Heart left ventricle (tissue), 16 donors: ENCODE measurements around the gene B4GALT5. TPM values are rescaled to one million over a fixed set of nuclear protein-coding genes. Genes with fewer than 3 reads are reported as not detected.

ENCODE experiments used
- ATAC-seq, 4 donors: fragments of 200-7000 bp; cut with Tn5 transposase; one replicate each; pipeline ENCODE4 v1.9.1; 2020 to 2022; ENCODE audit warnings: moderate library complexity in 4 of 4, mild to moderate bottlenecking in 3 of 4, moderate number of reproducible peaks in 1 of 4
- DNase-seq, 5 donors: peaks; one replicate each; pipeline ENCODE4 v3.0.0-alpha.2; 2020
- H3K27ac ChIP-seq, 12 donors: fragments of 200-600 bp; sonication (generic) in 4 of 12; one replicate each; pipeline versions ENCODE4 v1.5.0 to v1.8.0; 2016 to 2022; ENCODE audit warnings: mild to moderate bottlenecking in 2 of 12
- H3K27me3 ChIP-seq, 9 donors: fragments of 200-600 bp; sonication (generic) in 2 of 9; one replicate each; pipeline versions ENCODE4 v1.5.1 to v1.8.0; 2016 to 2022; ENCODE audit warnings: mild to moderate bottlenecking in 3 of 9
- H3K36me3 ChIP-seq, 9 donors: fragments of 200-600 bp; sonication (generic) in 2 of 9; one replicate each; pipeline versions ENCODE4 v1.5.0 to v1.8.0; 2018 to 2022; ENCODE audit warnings: mild to moderate bottlenecking in 2 of 9
- H3K4me1 ChIP-seq, 12 donors: fragments of 200-600 bp; sonication (generic) in 4 of 12; one replicate each; pipeline versions ENCODE4 v1.5.0 to v1.8.0; 2016 to 2022; ENCODE audit warnings: mild to moderate bottlenecking in 3 of 12
- H3K4me3 ChIP-seq, 12 donors: fragments of 200-600 bp; sonication (generic) in 4 of 12; one replicate each; pipeline versions ENCODE4 v1.5.0 to v1.8.0; 2017 to 2022; ENCODE audit warnings: mild to moderate bottlenecking in 9 of 12, moderate library complexity in 4 of 12
- H3K9me3 ChIP-seq, 12 donors: fragments of 200-600 bp; sonication (generic) in 4 of 12; one replicate each; pipeline versions ENCODE4 v1.5.0 to v1.8.0; 2016 to 2022; ENCODE audit warnings: mild to moderate bottlenecking in 1 of 12
- POLR2A ChIP-seq, 2 donors: fragments of 450-650 bp; IDR thresholded peaks; one replicate each; pipeline ENCODE4 v1.6.1; 2017; ENCODE audit warnings: antibody characterized with exemption in 2 of 2, mild to moderate bottlenecking in 2 of 2, moderate library complexity in 2 of 2
- WGBS, 4 donors: extraction: QIAGEN DNeasy Blood & Tissue Kit in 2 of 4; methylation state at CpG; one replicate each; pipeline versions ENCODE4 v1.1.5 to v1.1.7; 2013 to 2018; 5-methylcytosine and 5-hydroxymethylcytosine counted together
- intact Hi-C, 10 donors: fragments of 100-400 bp; cut with DNase I; formaldehyde crosslinking; loops; one replicate each; pipeline versions ENCODE4 v1.11.1 to v1.14.2; 2022
- polyA plus RNA-seq, 2 donors: library from polyadenylated mRNA; stranded (reverse); fragments of 200-250 nt; gene quantifications; one replicate each; pipeline ENCODE4 v1.2.3, GENCODE V29; 2013
- total RNA-seq, 9 donors: library from RNA; depleted of rRNA in 2 of 9; stranded (reverse); fragments of >200 nt in 2 of 9; fragmentation: NEBNext Ultra II Directional in 3 of 9; extraction: Animal tissue kit (Norgen Biotek cat#: 25700) in 3 of 9; gene quantifications; one replicate each; pipeline versions ENCODE4 v1.1.0 to v1.2.4, GENCODE V29; 2016 to 2023
- TF ChIP-seq, protein P1 (sequence below), 12 donors: fragments of 200-600 bp; sonication (generic) in 4 of 12; IDR thresholded peaks; one replicate each; pipeline versions ENCODE4 v1.5.0 to v1.8.0; 2018 to 2022; ENCODE audit warnings: antibody characterized with exemption in 12 of 12, mild to moderate bottlenecking in 5 of 12
- donor health status: ischemic (EF 13 %, LVEDD 7.1; RV severe dilation, severe dysfunction).
- donor health status: healthy with polysubstance abuse.
- donor health status: DM: no; HTN: yes; CAD: no.
- donor health status: DM: no; HTN: no; CAD: no.
- donor health status: ischemic (EF 25% LVEDD 6.9; RV normal size, moderate dysfunction).
- donor health status: ischemic (EF 25% LVEDD 5.7; RV mildly dilated, moderate dysfunction).
- donor health status: healthy.
- donor health status: DM: yes; HTN: yes; CAD: no.
- donor health status: ischemic (EF 35%, LVEDD 5.7; RV mildly dilated, moderate dysfunction).
- donor health status: nonischemic (EF 11% LVEDD 7.7; RV severe dilation, severe dysfunction).
- donor health status: DM: yes; HTN: yes; CAD: no.
- donor health status: PGD.
- donor health status: ischemic (EF 29% LVEDD 5.4; RV normal size, mild dysfunction).
- donor health status: nonischemic (EF 23%, LVEDD 6.1; RV moderate dilation, normal function).

Gene B4GALT5
- total and polyA plus RNA-seq, 11 donors = 7.0 to 60.4 (median 29.3) TPM

DNA sequence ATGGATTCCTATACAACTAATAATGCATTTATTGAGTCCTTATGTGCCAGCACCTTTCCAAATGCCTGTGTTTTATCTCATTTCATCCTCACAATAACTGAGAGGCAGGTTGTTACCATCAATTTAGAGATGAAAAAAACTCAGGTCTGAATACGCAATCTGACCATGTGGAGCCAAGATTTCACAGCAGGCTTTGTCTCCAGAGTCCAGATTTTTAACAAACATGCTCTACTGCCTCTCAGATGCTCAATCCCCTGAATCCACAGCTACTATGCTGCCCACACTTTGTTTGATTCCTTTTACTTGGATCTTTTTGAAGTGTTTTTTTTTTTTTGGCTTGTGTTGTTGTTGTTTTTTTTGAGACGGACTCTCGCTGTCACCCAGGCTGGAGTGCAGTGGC is 46.8 kb downstream of the B4GALT5 start:
- peaks cover 0 to 69% (median 37%) of the 10 kb centered on the region in 12 donors for H3K4me1 ChIP-seq
- H3K27me3 ChIP-seq = no peaks in the 10 kb centered on the region
- H3K4me3 ChIP-seq = no peak overlapping the region
- DNase-seq (no peak), ATAC-seq (no peak)
- no peaks in the 10 kb centered on the region for H3K36me3 ChIP-seq
- no peaks in the 10 kb centered on the region for H3K9me3 ChIP-seq
- intact Hi-C loops = no loop called here
- no peak for TF ChIP-seq POLR2A (IDR thresholded peaks at IDR 0.05)
- TF ChIP-seq, protein P1, sequence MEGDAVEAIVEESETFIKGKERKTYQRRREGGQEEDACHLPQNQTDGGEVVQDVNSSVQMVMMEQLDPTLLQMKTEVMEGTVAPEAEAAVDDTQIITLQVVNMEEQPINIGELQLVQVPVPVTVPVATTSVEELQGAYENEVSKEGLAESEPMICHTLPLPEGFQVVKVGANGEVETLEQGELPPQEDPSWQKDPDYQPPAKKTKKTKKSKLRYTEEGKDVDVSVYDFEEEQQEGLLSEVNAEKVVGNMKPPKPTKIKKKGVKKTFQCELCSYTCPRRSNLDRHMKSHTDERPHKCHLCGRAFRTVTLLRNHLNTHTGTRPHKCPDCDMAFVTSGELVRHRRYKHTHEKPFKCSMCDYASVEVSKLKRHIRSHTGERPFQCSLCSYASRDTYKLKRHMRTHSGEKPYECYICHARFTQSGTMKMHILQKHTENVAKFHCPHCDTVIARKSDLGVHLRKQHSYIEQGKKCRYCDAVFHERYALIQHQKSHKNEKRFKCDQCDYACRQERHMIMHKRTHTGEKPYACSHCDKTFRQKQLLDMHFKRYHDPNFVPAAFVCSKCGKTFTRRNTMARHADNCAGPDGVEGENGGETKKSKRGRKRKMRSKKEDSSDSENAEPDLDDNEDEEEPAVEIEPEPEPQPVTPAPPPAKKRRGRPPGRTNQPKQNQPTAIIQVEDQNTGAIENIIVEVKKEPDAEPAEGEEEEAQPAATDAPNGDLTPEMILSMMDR (IDR thresholded peaks at IDR 0.05) = no peak
- WGBS, 4 donors = 52 to 73% (median 61%) methylated on average over 3 of the region's 3 CpGs
- H3K27ac ChIP-seq = no peak overlapping the region

DNA sequence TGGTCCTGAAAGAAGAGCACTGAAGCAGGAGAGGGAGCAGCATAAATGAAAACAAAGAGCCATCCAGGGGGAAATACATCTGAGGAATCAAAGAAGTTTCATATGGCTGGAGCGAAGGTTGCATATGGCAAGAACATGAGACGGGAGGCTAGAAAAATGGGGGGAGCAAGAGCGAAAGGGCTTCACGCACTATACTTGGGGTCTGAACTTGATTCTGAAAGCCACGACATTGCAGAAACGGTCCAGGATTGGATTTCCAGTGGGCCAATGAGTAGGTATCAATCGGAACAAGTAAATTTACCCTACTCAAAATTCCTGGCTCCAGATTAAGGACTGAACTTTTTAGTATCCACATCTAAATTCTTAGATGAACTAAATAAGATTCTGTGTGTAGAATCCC is 47.9 kb downstream of the B4GALT5 start:
- Histone ChIP-seq H3K27ac (no peak overlapping the region), H3K36me3 (no peaks in the 10 kb centered on the region), H3K4me3 (no peak overlapping the region), H3K9me3 (no peaks in the 10 kb centered on the region), H3K27me3 (no peaks in the 10 kb centered on the region), H3K4me1 (peaks cover 0 to 69% (median 33%) of the 10 kb centered on the region in 12 donors)
- WGBS, 4 donors = 92 to 97% (median 95%) methylated on average over 7 of the region's 7 CpGs
- TF ChIP-seq, protein P1 (IDR thresholded peaks at IDR 0.05) = no peak
- TF ChIP-seq POLR2A (IDR thresholded peaks at IDR 0.05) = no peak
- ATAC-seq (no peak), DNase-seq (no peak)
- intact Hi-C loops = no loop called here

DNA sequence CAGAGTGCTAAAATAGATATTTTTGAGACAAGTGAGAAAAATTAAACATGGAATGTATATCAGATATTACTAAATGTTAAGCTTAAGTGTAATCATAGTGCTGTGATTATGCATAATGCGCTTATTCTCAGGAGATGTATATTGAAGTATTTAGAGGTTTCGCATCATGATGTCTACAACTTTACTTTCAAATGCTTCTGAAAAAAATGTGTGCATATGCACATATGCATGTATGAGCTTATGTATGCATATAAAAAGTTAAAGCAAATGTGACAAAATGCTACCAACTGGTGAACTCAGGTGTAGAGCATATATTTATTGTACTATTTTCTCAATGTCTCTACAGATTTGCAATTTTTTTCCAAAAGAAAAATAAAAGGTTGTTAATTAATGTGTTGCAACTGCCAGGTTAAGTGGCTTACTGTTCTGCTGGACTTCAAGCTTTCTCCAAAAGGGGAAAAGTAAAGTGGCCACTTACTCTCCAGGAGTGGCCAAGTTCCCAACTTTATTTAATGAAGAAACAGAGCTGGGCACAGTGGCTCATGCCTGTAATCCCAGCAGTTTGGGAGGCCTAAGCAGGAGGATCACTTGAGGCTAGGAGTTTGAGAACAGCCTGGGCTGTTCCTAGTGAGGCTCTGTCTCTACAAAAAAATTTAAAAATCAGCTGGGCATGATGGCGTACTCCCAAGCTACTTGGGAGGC is 48.9 kb downstream of the B4GALT5 start:
- no peak for DNase-seq
- TF ChIP-seq POLR2A (IDR thresholded peaks at IDR 0.05) = no peak
- TF ChIP-seq, protein P1 (IDR thresholded peaks at IDR 0.05) = no peak
- WGBS, 4 donors = 92 to 98% (median 98%) methylated on average over 3 of the region's 3 CpGs
- no peak for ATAC-seq
- Histone ChIP-seq H3K9me3 (no peaks in the 10 kb centered on the region), H3K4me1 (peaks cover 0 to 61% (median 29%) of the 10 kb centered on the region in 12 donors), H3K27ac (no peak overlapping the region), H3K4me3 (no peak overlapping the region), H3K36me3 (no peaks in the 10 kb centered on the region), H3K27me3 (no peaks in the 10 kb centered on the region)
- intact Hi-C loops = no loop called here

DNA sequence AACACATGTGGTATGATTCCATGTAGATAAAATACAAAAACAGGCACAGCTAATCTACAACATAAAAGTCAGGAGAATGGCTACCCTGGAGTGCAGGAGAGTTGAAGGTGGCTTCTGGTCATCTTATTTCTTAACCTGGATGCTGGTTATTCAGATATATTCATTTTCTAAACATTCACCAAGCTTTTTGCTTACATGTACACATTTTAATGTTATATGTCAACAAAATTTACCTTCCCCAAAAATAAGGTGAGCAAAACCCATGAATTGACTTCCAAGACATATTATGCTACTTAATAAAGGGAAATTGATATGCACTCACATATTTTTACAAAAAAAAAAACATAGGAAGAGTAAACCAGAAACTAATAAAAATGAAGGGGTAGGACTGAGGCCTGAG is 50.6 kb downstream of the B4GALT5 start:
- TF ChIP-seq, protein P1 (IDR thresholded peaks at IDR 0.05) = no peak
- TF ChIP-seq POLR2A (IDR thresholded peaks at IDR 0.05) = no peak
- Histone ChIP-seq H3K4me1 (peaks cover 0 to 61% (median 28%) of the 10 kb centered on the region in 12 donors), H3K9me3 (no peaks in the 10 kb centered on the region), H3K4me3 (no peak overlapping the region), H3K36me3 (no peaks in the 10 kb centered on the region), H3K27me3 (no peaks in the 10 kb centered on the region), H3K27ac (no peak overlapping the region)
- intact Hi-C loops = no loop called here
- DNase-seq (no peak), ATAC-seq (no peak)
